Loucy (cell line): ENCODE measurements around the gene SMTNL2.
"Not testable (repeated sequence)": the region's sequence is repeated elsewhere in the genome, so short reads cannot be mapped to it uniquely, and the experiment has no call there.

Source experiments
- H2AFZ ChIP-seq: fragments of 200-600 bp; sonication (generic); 2 replicates; pipeline ENCODE4 v1.6.0; 2016; ENCODE audit warnings: antibody characterized with exemption, mild to moderate bottlenecking, low read length, moderate library complexity
- H3F3A ChIP-seq: fragments of 200-600 bp; 2 replicates; pipeline ENCODE4 v1.6.0; 2016; ENCODE audit warnings: antibody characterized with exemption, low read depth, mild to moderate bottlenecking
- H3K27me3 ChIP-seq: fragments of 200-600 bp; sonication (generic); 2 replicates; pipeline ENCODE4 v1.6.1; 2014; ENCODE audit warnings: low read length, mild to moderate bottlenecking; ENCODE audit not compliant: insufficient read depth, poor library complexity, severe bottlenecking
- H3K36me3 ChIP-seq: fragments of 200-600 bp; sonication (generic); 2 replicates; pipeline ENCODE4 v1.6.1; 2016; ENCODE audit warnings: low read length; ENCODE audit not compliant: insufficient read depth
- H3K4me1 ChIP-seq: fragments of 200-600 bp; sonication (generic); 2 replicates; pipeline ENCODE4 v1.5.1; 2014; ENCODE audit warnings: low read length, mild to moderate bottlenecking; ENCODE audit not compliant: insufficient read depth, poor library complexity, severe bottlenecking
- H3K4me2 ChIP-seq: fragments of 200-600 bp; sonication (generic); 2 replicates; pipeline ENCODE4 v1.6.0; 2014; ENCODE audit warnings: antibody characterized with exemption, low read length, low read depth, mild to moderate bottlenecking; ENCODE audit not compliant: poor library complexity, severe bottlenecking
- H3K4me3 ChIP-seq: fragments of 200-600 bp; sonication (generic); 2 replicates; pipeline ENCODE4 v1.5.1; 2014; ENCODE audit warnings: low read length, mild to moderate bottlenecking, mixed read lengths; ENCODE audit not compliant: poor library complexity, severe bottlenecking
- H3K79me2 ChIP-seq: fragments of 200-600 bp; sonication (generic); 2 replicates; pipeline ENCODE4 v1.6.1; 2014; ENCODE audit warnings: low read length; ENCODE audit not compliant: insufficient read depth
- H3K9ac ChIP-seq: fragments of 200-600 bp; sonication (generic); 2 replicates; pipeline ENCODE4 v1.6.0; 2014; ENCODE audit warnings: mild to moderate bottlenecking, low read depth, low read length, moderate library complexity; ENCODE audit not compliant: poor library complexity, severe bottlenecking
- H3K9me2 ChIP-seq: fragments of 200-600 bp; sonication (generic); replicated peaks from 2 replicates; pipeline ENCODE4 v1.6.1; 2016; ENCODE audit warnings: low read depth, low read length, mixed read lengths
- H3K9me3 ChIP-seq: fragments of 200-600 bp; sonication (generic); 2 replicates; pipeline ENCODE4 v1.6.1; 2014; ENCODE audit warnings: mild to moderate bottlenecking, antibody characterized with exemption, low read length, low read depth; ENCODE audit not compliant: insufficient read depth
- H4K20me1 ChIP-seq: fragments of 200-600 bp; sonication (generic); 2 replicates; pipeline ENCODE4 v1.6.0; 2014; ENCODE audit warnings: antibody characterized with exemption, low read length, mild to moderate bottlenecking; ENCODE audit not compliant: insufficient read depth, poor library complexity, severe bottlenecking
- CTCF ChIP-seq: fragments of 200-600 bp; sonication (generic); conservative IDR thresholded peaks from 2 replicates; pipeline ENCODE4 v1.5.1; 2014; ENCODE audit warnings: mild to moderate bottlenecking, antibody characterized with exemption, low read length
- EZH2phosphoT487 ChIP-seq: fragments of 200-600 bp; IDR thresholded peaks from 2 replicates; pipeline ENCODE4 v1.6.1; 2018; ENCODE audit warnings: antibody characterized with exemption, mild to moderate bottlenecking, moderate library complexity, borderline replicate concordance

Gene SMTNL2

GRCh38 chr17:4577386-4577993 is 6.8 kb upstream of the SMTNL2 start:
- H3K9ac ChIP-seq, result no peak overlapping the region

GRCh38 chr17:4578349-4578748 is 6.0 kb upstream of the SMTNL2 start:
- H3K36me3 ChIP-seq, H3K4me2 ChIP-seq, H3K9me2 ChIP-seq, H3K79me2 ChIP-seq, H3K9me3 ChIP-seq, H4K20me1 ChIP-seq, H3K4me1 ChIP-seq, H3K9ac ChIP-seq, H3K4me3 ChIP-seq, H3K27me3 ChIP-seq, H2AFZ ChIP-seq, H3F3A ChIP-seq: not testable (repeated sequence)

More at GRCh38 chr17:4577386-4577993, 6.8 kb upstream of the SMTNL2 start:
- no peaks in the 10 kb centered on the region for H3K4me1 ChIP-seq
- no peaks in the 10 kb centered on the region for H3K36me3 ChIP-seq
- no peaks in the 10 kb centered on the region for H4K20me1 ChIP-seq
- H3K9me3 ChIP-seq, result no peaks in the 10 kb centered on the region
- H3K4me2 ChIP-seq, result no peak overlapping the region
- H3K4me3 ChIP-seq, result no peak overlapping the region
- no peaks in the 10 kb centered on the region for H3K9me2 ChIP-seq
- H3F3A ChIP-seq, result no peaks in the 10 kb centered on the region
- H3K79me2 ChIP-seq, result no peaks in the 10 kb centered on the region
- H2AFZ ChIP-seq, result no peak overlapping the region
- no peaks in the 10 kb centered on the region for H3K27me3 ChIP-seq
- TF ChIP-seq EZH2phosphoT487, result no peak
- TF ChIP-seq CTCF, result no peak

- Histone ChIP-seq H3K4me1 (no peaks in the 10 kb centered on the region), H3K9me3 (no peaks in the 10 kb centered on the region), H3K9ac (no peak overlapping the region), H3K79me2 (no peaks in the 10 kb centered on the region), H4K20me1 (no peaks in the 10 kb centered on the region), H3K27me3 (no peaks in the 10 kb centered on the region), H3F3A (no peaks in the 10 kb centered on the region), H3K9me2 (no peaks in the 10 kb centered on the region), H3K4me2 (no peak overlapping the region), H3K4me3 (no peak overlapping the region), H2AFZ (no peak overlapping the region), H3K36me3 (no peaks in the 10 kb centered on the region)
- TF ChIP-seq EZH2phosphoT487, result no peak
- TF ChIP-seq CTCF, result no peak
Observed at GRCh38 chr17:4579678-4580077, 4.7 kb upstream of the SMTNL2 start.

- Histone ChIP-seq H3K27me3 (no peaks in the 10 kb centered on the region), H3K4me2 (no peak overlapping the region), H3K9me3 (no peaks in the 10 kb centered on the region), H3K9me2 (no peaks in the 10 kb centered on the region), H3K4me3 (no peak overlapping the region), H3K79me2 (no peaks in the 10 kb centered on the region), H3K4me1 (no peaks in the 10 kb centered on the region), H4K20me1 (no peaks in the 10 kb centered on the region), H3F3A (no peaks in the 10 kb centered on the region), H3K9ac (no peak overlapping the region), H3K36me3 (no peaks in the 10 kb centered on the region), H2AFZ (no peak overlapping the region)
- TF ChIP-seq EZH2phosphoT487 (no peak), CTCF (no peak)
Observed at GRCh38 chr17:4580291-4580690, 4.0 kb upstream of the SMTNL2 start.
